Fibroblast of lung (primary cell): ENCODE results near the gene RNF223. TPM values are rescaled to one million over a fixed set of nuclear protein-coding genes. Genes with fewer than 3 reads are reported as not detected.
A peak's percentile ranks its signal among the peaks of the same experiment; 100 is the strongest.

Source experiments
- DNase-seq, 2 donors: peaks; one replicate each; pipeline versions ENCODE4 v3.0.0 to v3.0.0-alpha.2; 2010; ENCODE audit warnings: low read depth in 2 of 2
- H2AFZ ChIP-seq: 2 replicates; pipeline ENCODE4 v1.5.1; 2012; ENCODE audit warnings: low read length, control low read depth, inconsistent platforms
- H3K27ac ChIP-seq: 2 replicates; pipeline ENCODE4 v1.5.1; 2011; ENCODE audit warnings: low read length, control low read depth; ENCODE audit not compliant: insufficient read depth
- H3K27me3 ChIP-seq: 2 replicates; pipeline ENCODE4 v1.5.1; 2011; ENCODE audit warnings: mild to moderate bottlenecking, low read length; ENCODE audit not compliant: control insufficient read depth, insufficient read depth
- H3K36me3 ChIP-seq: 2 replicates; pipeline ENCODE4 v1.5.1; 2011; ENCODE audit warnings: low read length; ENCODE audit not compliant: control insufficient read depth, insufficient read depth
- H3K4me1 ChIP-seq: 2 replicates; pipeline ENCODE4 v1.5.1; 2011; ENCODE audit warnings: low read length; ENCODE audit not compliant: control insufficient read depth, insufficient read depth; ENCODE audit errors: extremely low read depth
- H3K4me2 ChIP-seq: 2 replicates; pipeline ENCODE4 v1.5.1; 2011; ENCODE audit warnings: low read length, control low read depth; ENCODE audit not compliant: insufficient read depth; ENCODE audit errors: extremely low read depth
- H3K4me3 ChIP-seq, 4 experiments: fragments of 200-600 bp in 1 of 4; sonication (generic) in 1 of 4; replicated peaks in 1 of 4; 2 replicates each; pipeline ENCODE4 v1.5.1; 2011 to 2016; ENCODE audit warnings: low read length in 4 of 4, low read depth in 3 of 4, mild to moderate bottlenecking in 3 of 4, control low read depth in 2 of 4, inconsistent platforms in 1 of 4, mixed read lengths in 1 of 4; ENCODE audit not compliant: insufficient read depth in 1 of 4; ENCODE audit errors: control extremely low read depth in 1 of 4
- H3K79me2 ChIP-seq: 2 replicates; pipeline ENCODE4 v1.5.1; 2012; ENCODE audit warnings: mild to moderate bottlenecking, low read length, inconsistent platforms; ENCODE audit not compliant: control insufficient read depth, insufficient read depth
- H3K9ac ChIP-seq: 2 replicates; pipeline ENCODE4 v1.5.1; 2011; ENCODE audit warnings: mild to moderate bottlenecking, low read length, control low read depth; ENCODE audit not compliant: insufficient read depth
- H3K9me3 ChIP-seq: 2 replicates; pipeline ENCODE4 v1.5.1; 2012; ENCODE audit warnings: low read depth, low read length; ENCODE audit not compliant: control insufficient read depth, insufficient read depth
- H4K20me1 ChIP-seq: 2 replicates; pipeline ENCODE4 v1.5.1; 2011; ENCODE audit warnings: low read length; ENCODE audit not compliant: control insufficient read depth, insufficient read depth; ENCODE audit errors: extremely low read depth
- CTCF ChIP-seq, 2 donors: IDR thresholded peaks in 1 of 2; conservative IDR thresholded peaks in 1 of 2; 1 replicate in 1 of 2; 2 replicates in 1 of 2; pipeline ENCODE4 v1.5.1; 2011 to 2012; ENCODE audit warnings: low read length in 2 of 2, control low read depth in 1 of 2, inconsistent platforms in 1 of 2, low read depth in 1 of 2, mild to moderate bottlenecking in 1 of 2
- EZH2 ChIP-seq: IDR thresholded peaks from 2 replicates; pipeline ENCODE4 v1.5.1; 2012; ENCODE audit warnings: low read length, control low read depth, mild to moderate bottlenecking; ENCODE audit errors: missing control alignments
- polyA plus RNA-seq, 2 donors: library from polyadenylated mRNA; depleted of rRNA in 1 of 2; stranded (reverse) in 1 of 2; unstranded in 1 of 2; fragments of >200 nt; gene quantifications; 2 replicates each; pipeline ENCODE4 v1.2.1, GENCODE V29; 2011 to 2012; ENCODE audit warnings: missing spikeins in 1 of 2
- total RNA-seq: library from RNA; depleted of rRNA; stranded (reverse); fragments of >200 nt; gene quantifications from 2 replicates; pipeline ENCODE4 v1.2.1, GENCODE V29; 2014

RNF223 gene
- total and polyA plus RNA-seq, 2 donors (not counting 1 experiment from before 2014, with no cell fraction given) = not detected

- Histone ChIP-seq H2AFZ (no peak overlapping the region), H3K4me3 (no peak overlapping the region), H3K9ac (no peak overlapping the region), H4K20me1 (no peaks in the 10 kb centered on the region), H3K4me1 (no peaks in the 10 kb centered on the region), H3K4me2 (no peak overlapping the region), H3K27me3 (no peaks in the 10 kb centered on the region), H3K36me3 (peaks cover 9% of the 10 kb centered on the region), H3K27ac (no peak overlapping the region), H3K79me2 (no peaks in the 10 kb centered on the region), H3K9me3 (no peaks in the 10 kb centered on the region)
- TF ChIP-seq EZH2 (no peak), CTCF (conservative IDR thresholded peaks at IDR 0.05 in 1 of 2, IDR thresholded peaks at IDR 0.05 in 1 of 2; ENCODE audit: low read depth in 1 of 2, low read length in 2 of 2) (no peak)
- DNase-seq = no peak
Measured at GRCh38 chr1:1026599-1027413, 47.3 kb downstream of the RNF223 start.

GRCh38 chr1:1025730-1026129, 48.4 kb downstream of the RNF223 start:
- peaks cover 5% of the 10 kb centered on the region for H3K4me1 ChIP-seq
- no peak overlapping the region for H3K4me2 ChIP-seq
- H4K20me1 ChIP-seq = no peaks in the 10 kb centered on the region
- H3K27me3 ChIP-seq = no peaks in the 10 kb centered on the region
- DNase-seq = no peak
- TF ChIP-seq EZH2 (no peak), CTCF (conservative IDR thresholded peaks at IDR 0.05 in 1 of 2, IDR thresholded peaks at IDR 0.05 in 1 of 2; ENCODE audit: low read depth in 1 of 2, low read length in 2 of 2) (no peak)
- no peak overlapping the region for H3K4me3 ChIP-seq
- H2AFZ ChIP-seq = no peak overlapping the region
- no peaks in the 10 kb centered on the region for H3K9me3 ChIP-seq
- H3K27ac ChIP-seq = no peak overlapping the region
- H3K36me3 ChIP-seq = peaks cover 9% of the 10 kb centered on the region
- H3K9ac ChIP-seq = no peak overlapping the region
- H3K79me2 ChIP-seq = no peaks in the 10 kb centered on the region

- peak in 1 of 2 donors; percentile 73 for DNase-seq
- no peaks in the 10 kb centered on the region for H4K20me1 ChIP-seq
- no peaks in the 10 kb centered on the region for H3K79me2 ChIP-seq
- H3K4me1 ChIP-seq = peaks cover 5% of the 10 kb centered on the region
- H3K4me3 ChIP-seq = no peak overlapping the region
- H3K4me2 ChIP-seq = no peak overlapping the region
- H3K9me3 ChIP-seq = no peaks in the 10 kb centered on the region
- H3K27ac ChIP-seq = no peak overlapping the region
- no peak overlapping the region for H2AFZ ChIP-seq
- no peak for TF ChIP-seq EZH2
- no peak for TF ChIP-seq CTCF (conservative IDR thresholded peaks at IDR 0.05 in 1 of 2, IDR thresholded peaks at IDR 0.05 in 1 of 2; ENCODE audit: low read depth in 1 of 2, low read length in 2 of 2)
- peaks cover 9% of the 10 kb centered on the region for H3K36me3 ChIP-seq
- H3K27me3 ChIP-seq = no peaks in the 10 kb centered on the region
- H3K9ac ChIP-seq = no peak overlapping the region
Measured at GRCh38 chr1:1024771-1025699, 49.1 kb downstream of the RNF223 start.
